HG02623 (cell line): Measurements from ENCODE around the gene KLHL11.
"Not testable (repeated sequence)": the region's sequence is repeated elsewhere in the genome, so short reads cannot be mapped to it uniquely, and the experiment has no call there.

ENCODE experiments used
- ATAC-seq: cut with Tn5 transposase; IDR thresholded peaks from one replicate; pipeline ENCODE4 v1.9.1; 2021; ENCODE audit warnings: moderate library complexity; ENCODE audit not compliant: unreplicated experiment

The KLHL11 gene

DNA sequence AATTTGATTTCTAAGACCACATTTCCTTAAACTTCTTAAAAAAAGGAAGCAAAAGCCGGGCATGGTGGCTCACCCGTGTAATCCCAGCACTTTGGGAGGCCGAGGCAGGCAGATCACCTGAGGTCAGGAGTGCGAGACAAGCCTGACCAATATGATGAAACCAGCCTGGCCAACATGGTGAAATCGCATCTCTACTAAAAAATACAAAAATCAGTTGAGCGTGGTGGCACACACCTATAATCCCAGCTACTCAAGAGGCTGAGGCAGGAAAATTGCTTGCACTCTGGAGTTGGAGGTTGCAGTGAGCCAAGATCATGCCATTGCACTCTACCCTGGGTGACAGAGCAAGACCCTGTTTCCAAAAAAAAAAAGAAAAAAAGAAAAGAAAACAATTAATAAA, 24.4 kb downstream of the KLHL11 start:
- ATAC-seq, result not testable (repeated sequence)

GRCh38 chr17:41839448-41839847, 25.8 kb downstream of the KLHL11 start:
- not testable (repeated sequence) for ATAC-seq

DNA sequence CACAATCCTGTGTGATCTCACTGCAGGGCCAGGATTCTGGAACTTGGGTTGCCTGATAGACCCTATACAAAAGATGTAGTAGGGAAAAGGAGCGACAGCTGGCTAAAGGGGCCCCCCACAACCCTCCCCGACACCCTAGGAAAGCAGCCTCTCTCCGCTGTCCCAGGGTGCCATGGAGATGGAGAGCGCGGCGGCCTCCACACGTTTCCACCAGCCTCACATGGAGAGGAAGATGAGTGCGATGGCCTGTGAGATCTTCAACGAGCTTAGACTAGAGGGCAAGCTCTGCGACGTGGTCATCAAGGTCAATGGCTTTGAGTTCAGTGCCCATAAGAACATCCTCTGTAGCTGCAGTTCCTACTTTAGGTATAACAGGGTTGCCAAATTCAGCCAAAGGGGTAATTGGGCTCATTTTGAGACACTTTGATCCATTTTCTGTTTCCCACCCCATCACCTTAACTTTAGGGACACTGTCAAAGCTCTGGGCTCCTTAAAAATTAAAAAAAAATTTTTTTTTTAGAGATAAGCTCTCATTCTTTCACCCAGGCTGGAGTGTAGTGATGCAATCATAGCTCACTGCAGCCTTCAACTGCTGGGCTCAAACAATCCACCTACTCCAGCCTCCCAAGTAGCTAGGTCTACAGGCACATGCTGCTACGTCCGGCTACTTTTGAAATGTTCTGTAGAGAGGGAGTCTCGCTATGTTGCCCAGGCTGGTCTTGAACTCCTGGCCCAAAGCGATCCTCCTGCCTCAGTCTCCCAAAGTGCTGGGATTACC, 27.3 kb downstream of the KLHL11 start, which contains the start of gene KLHL10:
TSS of gene KLHL10 (plus strand) at position 65 of the 778 bp plus-strand sequence. CDS start at position 173, 108 bp downstream.
- ATAC-seq, result no peak

- ATAC-seq, result no peak
These were observed 28.6 kb downstream of the KLHL11 start for GRCh38 chr17:41836550-41837196.

DNA sequence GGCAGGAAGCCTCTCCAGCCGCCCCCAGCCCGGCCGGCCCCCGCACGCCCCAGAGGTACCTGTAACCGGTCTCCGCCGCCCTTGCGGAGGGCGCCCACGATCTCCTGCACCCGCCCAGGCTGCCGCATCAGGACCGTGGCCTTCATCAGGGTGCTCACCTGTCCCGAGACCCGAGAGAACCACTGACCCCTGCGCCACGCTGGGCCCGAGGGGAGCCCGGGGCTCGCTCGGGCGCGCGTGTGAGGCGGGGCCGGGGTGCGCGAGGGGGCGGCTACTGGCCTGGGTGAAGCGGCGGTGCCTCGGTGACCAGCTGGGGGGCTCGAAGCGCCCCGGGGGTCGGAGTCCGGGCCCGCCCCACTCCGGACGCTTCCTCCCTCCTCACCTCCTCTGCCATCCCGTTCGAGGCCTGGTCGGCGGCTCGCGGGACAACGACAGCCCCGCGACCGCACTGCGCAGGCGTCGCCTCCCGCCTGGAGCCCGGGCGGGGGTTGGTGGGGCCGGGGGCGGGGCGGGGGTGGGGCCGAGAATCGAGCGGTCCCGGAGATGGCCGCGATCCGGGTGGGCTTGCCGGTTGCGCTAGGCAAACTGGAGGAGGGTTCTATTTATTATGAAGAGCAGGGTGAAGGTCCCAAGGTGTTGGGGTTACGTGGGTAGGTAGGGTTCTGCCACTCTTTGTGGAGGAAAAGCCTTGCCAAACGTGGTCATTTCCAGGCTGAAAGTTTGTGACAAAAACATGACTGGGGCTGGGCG, 29.2 kb downstream of the KLHL11 start, which contains the start of gene NT5C3B:
TSS of gene NT5C3B (minus strand) at position 433 of the 750 bp plus-strand sequence. CDS start at position 394, 39 bp downstream.
- no peak for ATAC-seq

DNA sequence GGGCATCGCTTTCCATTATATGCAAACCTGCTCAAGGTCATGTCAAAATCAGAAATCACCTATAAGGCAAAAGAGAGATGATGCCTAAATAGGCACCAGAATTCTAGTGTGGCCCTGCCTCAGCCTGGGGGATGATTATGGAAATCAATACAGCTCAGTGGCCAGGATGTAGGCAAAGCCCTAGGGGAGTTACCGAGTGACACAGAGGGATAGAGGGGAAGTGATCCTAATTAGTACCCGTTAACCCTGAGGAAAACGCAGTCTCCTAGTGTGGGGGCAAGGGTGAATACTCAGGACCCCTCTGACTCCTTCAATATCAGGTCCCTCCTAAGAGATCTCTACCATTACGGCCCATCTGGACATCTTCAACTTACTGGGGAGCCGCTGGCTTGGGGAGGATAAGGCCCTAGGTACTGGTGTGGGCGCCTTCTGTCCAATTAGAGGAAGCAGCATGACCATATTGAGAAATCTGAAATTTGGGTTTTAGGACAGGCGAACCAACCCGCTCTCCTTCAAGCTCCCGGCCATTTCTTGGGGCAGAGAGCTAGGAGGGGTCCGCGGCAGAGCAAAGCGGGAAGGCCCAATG, 29.9 kb downstream of the KLHL11 start:
- ATAC-seq, result no peak

DNA sequence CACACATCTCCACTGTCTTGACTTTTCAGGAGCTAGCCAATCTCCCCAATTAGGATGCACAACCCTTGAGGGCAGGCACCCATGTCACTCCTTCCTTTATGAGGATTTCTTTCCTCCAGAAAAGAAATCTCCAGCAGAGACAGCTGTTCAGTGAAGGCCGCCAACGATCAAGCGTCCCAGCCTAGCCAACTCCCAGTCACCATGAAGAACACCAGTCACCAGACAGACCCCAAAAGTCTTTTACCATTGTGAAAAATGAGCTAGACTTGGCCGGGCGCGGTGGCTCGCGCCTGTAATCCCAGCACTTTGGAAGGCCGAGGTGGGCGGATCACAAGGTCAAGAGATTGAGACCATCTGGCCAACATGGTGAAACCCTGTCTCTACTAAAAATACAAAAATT, 35.3 kb downstream of the KLHL11 start:
- ATAC-seq, result not testable (repeated sequence)

DNA sequence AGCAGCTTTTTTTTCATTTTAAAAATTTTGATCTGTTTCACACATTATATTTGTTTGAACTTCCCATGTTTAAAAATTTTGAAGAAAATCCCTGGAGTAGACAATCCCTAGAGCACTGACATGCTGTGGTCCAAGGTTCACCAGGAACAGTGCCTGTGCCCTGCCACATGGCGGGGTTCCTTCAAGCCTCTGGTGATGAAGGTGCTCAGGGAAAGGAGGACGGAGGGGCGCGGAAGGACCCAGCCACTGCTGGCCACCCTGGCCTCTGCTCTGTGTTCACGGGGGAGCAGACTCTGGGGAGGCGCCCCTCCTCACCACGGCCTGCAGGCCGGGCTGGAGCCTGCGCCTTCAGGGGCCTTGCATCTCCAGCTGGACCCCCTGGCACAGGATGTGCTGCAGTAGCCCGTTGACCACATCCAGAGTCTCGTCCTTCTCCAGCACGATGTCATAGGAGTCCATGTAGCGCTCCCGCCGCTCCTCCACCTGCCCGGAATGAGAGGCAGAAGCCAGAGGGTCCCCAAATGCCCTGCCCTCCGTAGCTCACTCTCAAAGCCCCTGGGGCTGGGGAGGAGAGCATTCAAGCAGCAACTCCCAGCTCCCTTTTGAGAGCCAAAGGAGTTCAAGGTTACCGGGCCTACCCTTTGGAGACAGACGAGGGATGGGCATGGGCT, 39.9 kb downstream of the KLHL11 start:
- ATAC-seq, result no peak

DNA sequence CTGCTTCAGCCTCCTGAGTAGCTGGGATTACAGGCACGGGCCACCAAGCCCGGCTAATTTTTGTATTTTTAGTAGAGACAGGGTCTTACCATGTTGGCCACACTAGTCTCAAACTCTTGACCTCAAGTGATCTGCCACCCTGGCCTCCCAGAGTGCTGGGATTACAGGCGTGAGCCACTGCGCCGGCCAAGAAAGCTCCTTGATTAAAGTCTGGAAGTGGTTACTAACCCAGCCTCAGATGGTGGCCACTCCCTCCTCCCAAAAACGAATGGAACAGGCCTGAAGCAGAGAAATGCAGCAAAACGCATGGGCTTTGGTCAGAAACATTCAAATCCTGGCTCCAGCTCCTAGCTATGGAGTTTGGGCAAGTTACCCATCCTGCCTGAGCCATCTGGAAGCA, 41.1 kb downstream of the KLHL11 start:
- ATAC-seq, result no peak

DNA sequence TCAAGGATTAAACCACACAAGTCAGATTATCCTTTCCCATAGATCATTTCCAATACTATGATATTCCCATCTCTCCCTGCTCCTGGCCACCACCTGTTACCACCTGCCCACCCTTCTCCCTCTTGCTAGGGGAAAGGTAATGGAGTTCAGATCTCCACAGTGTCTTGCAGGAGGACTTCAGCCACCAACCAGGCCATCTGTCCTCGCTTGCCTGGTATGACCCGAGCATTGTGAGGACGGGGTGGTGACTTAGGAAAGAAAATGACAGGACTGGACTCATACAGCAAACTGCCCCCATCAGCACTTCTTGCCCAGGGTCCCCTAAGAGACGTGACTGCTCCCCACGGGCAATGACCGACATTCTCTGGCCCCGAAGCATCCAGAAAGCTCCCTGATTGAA, 41.6 kb downstream of the KLHL11 start:
- ATAC-seq, result no peak

- ATAC-seq, result no peak
These were observed 42.1 kb downstream of the KLHL11 start for GRCh38 chr17:41823141-41823524.

DNA sequence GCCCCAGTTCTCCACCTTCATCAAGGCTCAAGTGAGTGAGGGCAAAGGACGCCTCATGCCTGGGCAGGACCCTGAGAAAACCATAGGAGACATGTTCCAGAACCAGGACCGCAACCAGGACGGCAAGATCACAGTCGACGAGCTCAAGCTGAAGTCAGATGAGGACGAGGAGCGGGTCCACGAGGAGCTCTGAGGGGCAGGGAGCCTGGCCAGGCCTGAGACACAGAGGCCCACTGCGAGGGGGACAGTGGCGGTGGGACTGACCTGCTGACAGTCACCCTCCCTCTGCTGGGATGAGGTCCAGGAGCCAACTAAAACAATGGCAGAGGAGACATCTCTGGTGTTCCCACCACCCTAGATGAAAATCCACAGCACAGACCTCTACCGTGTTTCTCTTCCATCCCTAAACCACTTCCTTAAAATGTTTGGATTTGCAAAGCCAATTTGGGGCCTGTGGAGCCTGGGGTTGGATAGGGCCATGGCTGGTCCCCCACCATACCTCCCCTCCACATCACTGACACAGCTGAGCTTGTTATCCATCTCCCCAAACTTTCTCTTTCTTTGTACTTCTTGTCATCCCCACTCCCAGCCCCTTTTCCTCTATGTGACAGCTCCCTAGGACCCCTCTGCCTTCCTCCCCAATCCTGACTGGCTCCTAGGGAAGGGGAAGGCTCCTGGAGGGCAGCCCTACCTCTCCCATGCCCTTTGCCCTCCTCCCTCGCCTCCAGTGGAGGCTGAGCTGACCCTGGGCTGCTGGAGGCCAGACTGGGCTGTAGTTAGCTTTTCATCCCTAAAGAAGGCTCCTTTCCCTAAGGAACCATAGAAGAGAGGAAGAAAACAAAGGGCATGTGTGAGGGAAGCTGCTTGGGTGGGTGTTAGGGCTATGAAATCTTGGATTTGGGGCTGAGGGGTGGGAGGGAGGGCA, 42.7 kb downstream of the KLHL11 start:
- ATAC-seq, result no peak

DNA sequence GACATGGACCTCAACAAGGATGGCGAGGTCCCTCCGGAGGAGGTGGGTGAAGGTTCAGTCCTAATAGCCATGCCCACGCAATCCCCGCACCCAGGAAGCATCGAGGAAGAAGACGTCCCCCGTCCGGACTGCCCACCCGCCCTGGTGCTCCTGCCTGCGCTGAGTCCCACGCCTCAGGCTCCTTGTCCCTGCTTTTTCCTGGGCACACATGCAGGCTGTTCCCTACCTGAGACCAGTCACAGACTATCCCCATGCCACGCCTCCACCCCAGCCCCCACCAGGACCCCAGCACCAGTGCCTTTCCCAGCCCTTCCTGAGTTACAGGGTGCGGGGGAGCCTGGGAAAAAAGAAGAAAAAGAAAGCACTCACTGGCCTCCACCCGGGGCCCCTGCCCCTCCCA, 43.4 kb downstream of the KLHL11 start:
- no peak for ATAC-seq

DNA sequence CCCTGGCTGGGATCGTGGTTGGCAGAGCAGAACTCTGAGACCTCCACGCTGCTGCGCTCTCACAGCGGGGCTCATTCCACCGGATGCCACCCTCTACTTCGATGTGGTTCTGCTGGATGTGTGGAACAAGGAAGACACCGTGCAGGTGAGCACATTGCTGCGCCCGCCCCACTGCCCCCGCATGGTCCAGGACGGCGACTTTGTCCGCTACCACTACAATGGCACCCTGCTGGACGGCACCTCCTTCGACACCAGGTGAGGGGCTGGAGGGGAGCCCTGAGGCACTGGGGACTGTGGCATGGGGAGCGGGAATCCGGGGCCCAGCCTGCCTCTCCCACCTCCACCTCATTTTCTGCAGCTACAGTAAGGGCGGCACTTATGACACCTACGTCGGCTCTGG, 47.2 kb downstream of the KLHL11 start:
- no peak for ATAC-seq

GRCh38 chr17:41816637-41817320, 48.4 kb downstream of the KLHL11 start:
- ATAC-seq, result no peak

DNA sequence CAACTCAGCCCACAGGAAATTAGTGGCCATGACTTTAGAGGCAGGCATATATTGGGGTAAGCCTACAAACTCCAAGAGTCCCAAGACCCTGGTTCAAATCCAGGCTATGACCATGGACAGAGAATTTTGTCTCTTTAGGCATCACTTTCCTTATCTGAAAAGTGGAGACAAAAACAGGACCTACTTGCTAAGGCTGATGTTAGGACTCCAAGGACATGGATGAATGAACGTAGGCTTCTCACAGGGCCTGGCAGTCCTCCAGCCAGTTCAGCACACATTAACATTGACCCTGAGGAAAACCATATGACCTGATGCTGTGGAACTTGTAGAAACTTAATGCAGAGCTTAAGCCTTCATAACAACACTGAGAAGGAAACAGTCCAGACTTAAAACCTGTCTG, 51.0 kb downstream of the KLHL11 start:
- ATAC-seq, result no peak

DNA sequence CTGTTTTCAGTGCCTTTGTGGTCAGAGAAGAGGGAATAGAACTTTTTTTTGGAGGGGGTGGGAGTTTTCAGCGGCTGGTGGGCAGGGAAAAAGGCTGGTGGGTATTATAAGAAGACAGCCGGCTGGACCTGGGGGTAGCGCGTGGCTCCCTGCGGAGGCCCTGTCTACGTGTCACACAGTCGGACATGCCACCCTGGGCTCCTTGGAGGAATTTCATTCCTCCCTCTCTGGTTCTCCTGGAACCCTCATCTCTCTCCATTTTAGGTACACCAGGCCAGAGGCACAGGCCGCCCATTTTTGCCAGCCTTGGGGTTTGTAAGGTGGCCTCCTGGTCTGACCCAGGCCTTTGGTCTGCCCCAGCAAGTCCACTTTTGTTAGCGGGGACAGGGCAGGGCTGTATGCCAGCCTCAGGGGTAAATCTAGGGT, 51.5 kb downstream of the KLHL11 start:
- no peak for ATAC-seq

GRCh38 chr17:41813152-41813680, 52.0 kb downstream of the KLHL11 start:
- no peak for ATAC-seq
